GM10248 (cell line): ENCODE measurements around the gene TRPM2.

ENCODE experiments used
- CTCF ChIA-PET: fragments of 300-600 bp; sonication (Branson Sonifier 250); formaldehyde crosslinking; extraction: SDS; loops from one replicate; lab custom pipeline; 2021; ENCODE audit warnings: antibody characterized with exemption; lab: Yijun Ruan, JAX
- POLR2A ChIA-PET: fragments of 350-650 bp; sonication (Branson Sonifier 250); formaldehyde crosslinking; extraction: SDS; loops from one replicate; lab custom pipeline; 2020; ENCODE audit warnings: antibody characterized with exemption; lab: Yijun Ruan, JAX
- DNase-seq: peaks from one replicate; pipeline ENCODE4 v3.0.0; 2012; ENCODE audit errors: extremely low spot score
- CTCF ChIP-seq: IDR thresholded peaks from 2 replicates; pipeline ENCODE4 v1.5.1; 2012; ENCODE audit warnings: mild to moderate bottlenecking, low read depth; ENCODE audit errors: extremely low read depth, missing control alignments, control extremely low read depth

Gene TRPM2

GRCh38 chr21:44315691-44316203 is 37.7 kb upstream of the TRPM2 start:
- POLR2A ChIA-PET, result interaction anchor here (0.6 kb wide), 1 partner anchor 294 kb away, joined by 3 read pairs; no protein-coding TSS in a partner anchor
- no peak for TF ChIP-seq CTCF
- DNase-seq, result no peak
- CTCF ChIA-PET, result interaction anchor here (1.2 to 3.9 kb wide), 3 partner anchors 12 to 18 kb away, joined by 3 to 16 read pairs (median 4); no protein-coding TSS in a partner anchor

- ChIA-PET CTCF (interaction anchor here (1.2 to 3.9 kb wide), 2 partner anchors 12 to 15 kb away, joined by 3 to 16 read pairs; no protein-coding TSS in a partner anchor), POLR2A (no interaction called here)
- no peak for DNase-seq
- TF ChIP-seq CTCF, result no peak
Observed at GRCh38 chr21:44316277-44316900, 37.0 kb upstream of the TRPM2 start.

- ChIA-PET POLR2A (no interaction called here), CTCF (interaction anchor here (3.9 kb wide), 1 partner anchor 13 kb away, joined by 16 read pairs; no protein-coding TSS in a partner anchor)
- DNase-seq, result no peak
- no peak for TF ChIP-seq CTCF
Observed at GRCh38 chr21:44317241-44317782, 36.1 kb upstream of the TRPM2 start.

GRCh38 chr21:44317871-44318270 is 35.5 kb upstream of the TRPM2 start:
- no peak for TF ChIP-seq CTCF
- no peak for DNase-seq
- POLR2A ChIA-PET, result no interaction called here
- CTCF ChIA-PET, result interaction anchor here (3.9 kb wide), 1 partner anchor 14 kb away, joined by 16 read pairs; no protein-coding TSS in a partner anchor

- CTCF ChIA-PET, result interaction anchor here (1.0 to 2.1 kb wide), 3 partner anchors 9 to 23 kb away, joined by 3 to 7 read pairs (median 4); no protein-coding TSS in a partner anchor
- TF ChIP-seq CTCF, result no peak
- DNase-seq, result no peak
- POLR2A ChIA-PET, result interaction anchor here (1.0 kb wide), 1 partner anchor 10 kb away, joined by 5 read pairs; no protein-coding TSS in a partner anchor
Observed at GRCh38 chr21:44318489-44319285, 34.7 kb upstream of the TRPM2 start.
